Small intestine (tissue), 7 donors: ENCODE data around the gene ELAVL1. TPM values are rescaled to one million over a fixed set of nuclear protein-coding genes. Genes with fewer than 3 reads are reported as not detected.

Source experiments
- DNase-seq, 2 donors: peaks; one replicate each; pipeline versions ENCODE4 v3.0.0 to v3.0.0-alpha.2; 2013
- FAIRE-seq: peaks from 2 replicates; lab custom pipeline; 2012; peaks lifted over from hg19 to GRCh38; lab: Jason Lieb, UNC
- H3K27ac ChIP-seq, 3 donors: one replicate each; pipeline ENCODE4 v1.5.1; 2013; ENCODE audit warnings: low read length in 2 of 3, mild to moderate bottlenecking in 2 of 3, control low read depth in 1 of 3, inconsistent platforms in 1 of 3, low read depth in 1 of 3, moderate library complexity in 1 of 3
- H3K27me3 ChIP-seq, 3 donors: one replicate each; pipeline ENCODE4 v1.6.1; 2013; ENCODE audit warnings: low read length in 3 of 3, inconsistent platforms in 1 of 3; ENCODE audit not compliant: control insufficient read depth in 3 of 3, insufficient read depth in 3 of 3
- H3K36me3 ChIP-seq, 3 donors: one replicate each; pipeline ENCODE4 v1.6.1; 2013; ENCODE audit warnings: low read length in 3 of 3, inconsistent platforms in 1 of 3, low read depth in 1 of 3, mild to moderate bottlenecking in 1 of 3, moderate library complexity in 1 of 3; ENCODE audit not compliant: control insufficient read depth in 3 of 3, insufficient read depth in 2 of 3
- H3K4me1 ChIP-seq, 3 donors: one replicate each; pipeline ENCODE4 v1.6.1; 2013; ENCODE audit warnings: low read length in 2 of 3, inconsistent platforms in 1 of 3, low read depth in 1 of 3, mild to moderate bottlenecking in 1 of 3, moderate library complexity in 1 of 3; ENCODE audit not compliant: control insufficient read depth in 3 of 3, insufficient read depth in 2 of 3
- H3K4me3 ChIP-seq, 3 donors: one replicate each; pipeline ENCODE4 v1.5.1; 2013; ENCODE audit warnings: low read length in 3 of 3, control low read depth in 1 of 3, inconsistent platforms in 1 of 3, low read depth in 1 of 3, mild to moderate bottlenecking in 1 of 3, moderate library complexity in 1 of 3
- H3K9me3 ChIP-seq, 2 donors: one replicate each; pipeline ENCODE4 v1.6.1; 2013; ENCODE audit warnings: low read depth in 1 of 2, low read length in 1 of 2; ENCODE audit not compliant: control insufficient read depth in 2 of 2, insufficient read depth in 1 of 2
- WGBS, 3 donors: extraction: QIAGEN DNeasy Blood & Tissue Kit; methylation state at CpG; one replicate each; pipeline ENCODE4 v1.1.7; 2013; 5-methylcytosine and 5-hydroxymethylcytosine counted together
- polyA plus RNA-seq, 4 donors: library from polyadenylated mRNA; stranded (reverse) in 3 of 4; unstranded in 1 of 4; fragments of 200-250 nt in 3 of 4; fragments of 120-200 nt in 1 of 4; gene quantifications; one replicate each; pipeline versions ENCODE4 v1.2.1 to v1.2.3, GENCODE V29; 2013
- donor health status: healthy with polysubstance abuse.
- donor health status: control.
- donor health status: control.
- donor health status: Bipolar disorder and iron deficiency.
- donor health status: healthy.

Gene ELAVL1
- polyA plus RNA-seq, 4 donors, result 14.6 to 51.1 (median 26.4) TPM

DNA sequence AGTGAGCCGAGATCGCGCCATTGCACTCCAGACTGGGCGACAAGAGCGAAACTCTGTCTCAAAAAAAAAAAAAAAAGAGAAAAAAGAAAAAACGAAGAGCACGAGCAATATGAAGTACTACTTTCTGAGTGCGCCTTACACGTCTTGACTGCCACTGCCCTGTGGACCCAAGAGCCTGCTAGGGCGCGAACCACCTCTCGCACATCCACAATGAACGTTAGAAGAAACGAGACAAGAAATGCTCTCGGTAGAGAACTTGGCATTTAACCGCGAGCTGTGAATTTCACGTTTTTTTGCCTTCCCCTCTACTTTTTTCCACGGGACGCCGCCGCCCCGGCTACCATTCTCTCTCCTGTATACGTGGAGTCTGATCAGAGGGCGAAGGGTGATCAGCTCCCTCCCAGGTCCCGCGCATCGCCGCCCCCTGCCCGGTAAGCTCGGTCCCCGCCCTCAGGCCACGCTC, 62.4 kb downstream of the ELAVL1 start:
- peak overlapping the region; percentile 90 to 99 (median 95) for H3K27ac ChIP-seq
- DNase-seq, result no peak
- H3K9me3 ChIP-seq, result no peaks in the 10 kb centered on the region
- no peak for FAIRE-seq
- H3K4me1 ChIP-seq, result peaks cover 0 to 10% (median 8%) of the 10 kb centered on the region in 3 donors
- peak overlapping the region; percentile 68 to 91 (median 91) for H3K4me3 ChIP-seq
- WGBS, 3 donors, result 2 to 3% (median 2%) methylated on average over 33 of the region's 33 CpGs
- no peaks in the 10 kb centered on the region for H3K27me3 ChIP-seq
- peaks cover 3 to 30% (median 10%) of the 10 kb centered on the region in 3 donors for H3K36me3 ChIP-seq

DNA sequence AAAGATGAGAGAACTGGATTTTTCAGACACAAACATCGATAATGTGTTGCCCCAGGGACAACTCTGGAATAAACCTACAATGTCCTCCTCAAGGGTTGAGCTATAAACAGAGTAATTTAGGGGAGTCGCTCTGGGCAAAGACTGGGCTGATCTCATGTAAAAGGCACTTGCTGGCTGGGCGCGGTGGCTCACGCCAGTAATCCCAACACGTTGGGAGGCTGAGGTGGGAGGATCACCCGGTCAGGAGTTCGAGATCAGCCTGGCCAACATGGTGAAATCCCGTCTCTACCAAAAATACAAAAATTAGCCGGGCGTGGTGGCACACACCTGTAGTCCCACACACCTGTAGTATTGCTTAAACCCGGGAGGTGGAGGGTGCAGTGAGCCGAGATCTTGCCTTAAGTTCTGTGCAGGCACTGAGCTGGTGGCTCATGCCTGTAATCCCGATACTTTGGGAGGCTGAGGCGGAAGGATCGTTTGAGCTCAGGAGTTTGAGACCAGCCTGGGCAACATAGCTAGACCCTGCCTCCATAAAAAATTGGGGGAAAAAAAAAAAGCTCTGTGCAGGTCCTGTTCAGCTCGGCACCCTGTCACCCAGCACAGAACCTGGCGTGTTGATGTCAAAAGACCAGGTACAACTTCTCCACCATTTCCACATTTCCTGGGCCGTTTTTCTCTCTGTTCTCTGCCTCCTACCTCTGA, 63.4 kb downstream of the ELAVL1 start:
- peaks cover 0 to 10% (median 8%) of the 10 kb centered on the region in 3 donors for H3K4me1 ChIP-seq
- H3K36me3 ChIP-seq, result peaks cover 6 to 40% (median 10%) of the 10 kb centered on the region in 3 donors
- FAIRE-seq (no peak), DNase-seq (no peak)
- 78 to 87% (median 87%) methylated on average over 19 of the region's 19 CpGs for WGBS, 3 donors
- H3K27me3 ChIP-seq, result no peaks in the 10 kb centered on the region
- no peaks in the 10 kb centered on the region for H3K9me3 ChIP-seq
- H3K27ac ChIP-seq, result no peak overlapping the region
- peak overlapping the region in 2 of 3 donors; percentile 68 to 91 for H3K4me3 ChIP-seq

DNA sequence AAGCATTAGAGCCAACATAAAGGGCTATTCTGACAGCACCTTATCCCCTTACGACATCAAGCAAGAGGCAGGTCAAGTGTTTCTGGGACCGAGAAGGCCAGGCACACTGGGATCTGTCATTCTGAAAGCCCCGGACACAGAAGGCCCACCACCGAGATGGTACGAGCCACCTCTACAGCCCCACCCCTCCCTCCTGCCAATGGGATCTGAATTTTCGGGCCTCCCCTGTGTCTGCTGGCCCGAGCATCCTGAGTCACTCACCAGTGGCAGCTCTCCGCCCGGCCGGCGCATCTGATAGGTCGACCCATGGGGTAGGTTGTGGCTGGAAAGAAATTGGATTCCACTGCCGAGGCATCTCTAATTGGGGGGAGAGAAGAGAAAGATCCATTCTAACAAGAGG, 64.6 kb downstream of the ELAVL1 start:
- Histone ChIP-seq H3K27ac (no peak overlapping the region), H3K4me1 (peaks cover 0 to 10% (median 8%) of the 10 kb centered on the region in 3 donors), H3K27me3 (no peaks in the 10 kb centered on the region), H3K36me3 (peaks cover 6 to 51% (median 10%) of the 10 kb centered on the region in 3 donors), H3K4me3 (no peak overlapping the region), H3K9me3 (no peaks in the 10 kb centered on the region)
- FAIRE-seq (no peak), DNase-seq (no peak)
- WGBS, 3 donors, result 92 to 96% (median 93%) methylated on average over 13 of the region's 13 CpGs

DNA sequence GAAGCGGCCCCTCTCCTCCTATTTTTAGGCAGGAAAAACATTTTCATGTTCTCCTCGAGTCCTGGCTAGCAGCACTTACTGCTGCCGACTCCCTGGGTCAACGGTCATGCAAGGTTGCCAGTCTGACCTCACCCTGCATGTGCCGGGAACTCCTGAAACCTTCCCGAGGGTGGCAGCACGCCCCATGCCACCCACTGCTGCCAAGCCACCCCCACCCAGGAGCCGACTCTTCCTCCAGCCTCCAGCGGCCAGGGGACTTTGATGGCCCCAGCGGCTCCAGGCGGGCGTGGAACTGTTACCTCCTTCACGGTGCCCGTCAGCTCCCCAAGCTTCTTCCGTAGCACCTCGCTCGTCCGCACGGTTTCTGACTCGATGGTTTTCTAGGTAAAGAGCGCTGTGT, 70.7 kb downstream of the ELAVL1 start:
- DNase-seq (no peak), FAIRE-seq (no peak)
- H3K36me3 ChIP-seq, result peaks cover 8 to 87% (median 35%) of the 10 kb centered on the region in 3 donors
- 86 to 90% (median 86%) methylated on average over 21 of the region's 21 CpGs for WGBS, 3 donors
- H3K9me3 ChIP-seq, result no peaks in the 10 kb centered on the region
- H3K27ac ChIP-seq, result no peak overlapping the region
- no peaks in the 10 kb centered on the region for H3K4me1 ChIP-seq
- H3K27me3 ChIP-seq, result no peaks in the 10 kb centered on the region
- no peak overlapping the region for H3K4me3 ChIP-seq

DNA sequence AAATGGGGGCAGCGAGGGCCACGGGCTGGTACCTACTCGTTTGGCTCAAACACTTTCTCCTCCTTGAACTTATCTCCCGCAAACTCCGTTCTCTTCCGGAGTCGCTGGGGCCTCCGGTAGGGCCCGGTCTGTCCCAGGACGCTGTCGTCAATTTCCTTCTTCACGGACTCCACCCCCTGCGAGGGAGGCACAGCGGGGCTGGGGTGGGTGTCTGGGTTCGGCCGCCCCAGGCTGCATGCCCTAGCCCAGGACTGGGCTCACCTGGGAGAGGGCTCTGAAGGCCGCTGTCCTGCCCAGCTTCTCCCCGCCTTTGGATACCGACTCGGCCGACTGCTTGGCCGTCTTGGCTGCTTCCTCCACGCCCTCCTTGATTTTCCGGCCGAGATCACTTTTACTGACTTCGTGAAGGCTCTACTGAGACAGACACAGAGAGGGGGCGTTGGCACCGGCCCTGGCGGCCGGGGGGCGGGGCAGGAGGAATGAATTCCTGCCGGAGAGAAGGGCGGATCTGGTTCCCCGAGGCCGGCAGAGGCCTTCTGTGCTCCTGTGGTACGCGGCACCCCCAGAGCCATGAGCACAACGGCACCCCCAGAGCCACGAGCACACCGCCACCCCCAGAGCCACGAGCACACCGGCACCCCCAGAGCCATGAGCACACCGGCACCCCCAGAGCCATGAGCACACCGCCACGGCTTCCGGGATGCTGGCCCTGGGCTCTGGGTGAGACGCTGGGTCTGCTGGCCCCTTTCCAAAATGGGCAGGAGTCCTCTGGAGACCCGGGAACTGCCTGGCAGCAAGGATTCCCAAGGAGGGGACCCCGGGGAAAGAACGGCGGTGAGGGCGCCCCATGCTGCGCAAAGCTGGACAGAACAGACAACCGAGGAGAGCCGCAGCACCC, 71.4 kb downstream of the ELAVL1 start:
- 87 to 88% (median 87%) methylated on average over 53 to 55 of the region's 55 CpGs for WGBS, 3 donors
- H3K36me3 ChIP-seq, result peaks cover 5 to 90% (median 35%) of the 10 kb centered on the region in 3 donors
- FAIRE-seq, result no peak
- no peaks in the 10 kb centered on the region for H3K27me3 ChIP-seq
- no peak overlapping the region for H3K4me3 ChIP-seq
- no peaks in the 10 kb centered on the region for H3K9me3 ChIP-seq
- H3K4me1 ChIP-seq, result no peaks in the 10 kb centered on the region
- no peak overlapping the region for H3K27ac ChIP-seq
- DNase-seq, result no peak

DNA sequence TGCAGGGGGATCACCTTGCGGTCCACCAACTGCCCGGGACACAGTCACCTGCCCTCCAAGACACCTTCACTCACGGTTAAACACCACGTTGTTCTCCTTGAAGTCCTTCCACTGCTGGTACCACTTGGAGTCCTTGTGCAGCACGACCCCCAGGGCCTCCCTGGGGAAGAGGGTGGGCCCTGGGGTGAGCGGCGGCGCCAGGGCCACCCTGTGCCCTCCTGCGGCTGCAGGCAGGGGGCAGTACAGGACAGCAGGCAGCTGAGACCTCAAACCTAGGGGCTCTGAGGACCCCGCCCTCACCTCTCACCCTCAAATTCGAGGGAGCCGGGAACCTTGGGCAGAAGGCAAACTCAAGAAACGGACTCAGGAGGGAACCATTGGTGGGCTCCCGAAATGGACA, 72.0 kb downstream of the ELAVL1 start:
- Histone ChIP-seq H3K9me3 (no peaks in the 10 kb centered on the region), H3K27me3 (no peaks in the 10 kb centered on the region), H3K27ac (no peak overlapping the region), H3K36me3 (peaks cover 5 to 93% (median 35%) of the 10 kb centered on the region in 3 donors), H3K4me3 (no peak overlapping the region), H3K4me1 (no peaks in the 10 kb centered on the region)
- DNase-seq, result no peak
- WGBS, 3 donors, result 85 to 92% (median 86%) methylated on average over 14 of the region's 14 CpGs
- FAIRE-seq, result no peak

DNA sequence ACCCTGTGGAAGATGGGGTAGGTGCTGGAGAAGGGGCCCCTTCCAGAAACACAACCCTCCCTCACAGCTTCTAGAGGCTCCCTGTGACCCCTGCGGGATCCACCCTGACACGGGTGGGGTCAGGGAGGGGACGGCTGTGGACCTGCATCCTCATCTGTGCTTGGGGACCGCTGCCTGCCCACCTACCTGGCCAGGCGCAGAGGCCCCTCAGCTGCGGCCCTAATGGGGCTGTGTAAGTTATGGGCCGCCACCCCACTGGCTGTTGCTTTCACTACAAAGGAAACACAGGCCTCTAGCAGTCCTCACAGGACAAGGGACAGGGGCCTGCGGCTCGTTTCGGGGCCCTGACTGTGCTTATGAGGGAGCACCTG, 72.5 kb downstream of the ELAVL1 start:
- whole genome bisulfite sequencing, 3 donors, result 89 to 98% (median 93%) methylated on average over 10 of the region's 10 CpGs
- Histone ChIP-seq H3K4me1 (no peaks in the 10 kb centered on the region), H3K27ac (no peak overlapping the region), H3K27me3 (no peaks in the 10 kb centered on the region), H3K36me3 (peaks cover 5 to 96% (median 35%) of the 10 kb centered on the region in 3 donors), H3K4me3 (no peak overlapping the region), H3K9me3 (no peaks in the 10 kb centered on the region)
- no peak for DNase-seq
- FAIRE-seq, result no peak

DNA sequence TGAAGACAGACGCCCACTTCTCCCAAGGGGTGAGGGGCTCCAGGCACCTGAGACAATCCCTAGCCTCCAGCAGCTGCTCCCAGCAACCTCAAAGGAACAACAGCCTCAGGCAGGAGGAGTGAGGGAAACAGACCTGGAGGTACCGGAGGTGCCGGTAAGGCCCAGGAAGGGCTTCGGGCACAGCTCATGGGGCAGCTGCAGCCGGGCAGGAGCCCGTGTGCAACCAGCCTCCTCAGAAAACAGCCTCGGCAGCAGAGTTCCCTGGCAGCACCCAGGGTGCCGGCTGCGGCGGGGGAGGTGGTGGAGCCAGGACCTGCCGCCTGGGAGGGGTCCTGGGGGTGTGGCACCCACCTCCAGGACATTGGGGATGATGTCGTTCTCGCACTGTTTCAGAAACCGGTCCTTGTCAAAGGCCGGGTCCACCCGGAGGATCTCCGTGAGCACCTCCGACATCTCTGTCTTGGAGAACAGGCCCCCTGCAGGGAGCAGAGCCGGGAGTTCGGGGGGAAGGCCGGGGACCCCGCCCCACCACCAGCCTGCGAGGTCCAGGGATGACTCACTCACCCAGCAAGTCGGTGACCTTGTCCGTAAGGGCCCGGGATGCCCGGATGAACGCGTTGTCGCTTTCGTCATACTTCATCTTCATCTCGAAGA, 73.0 kb downstream of the ELAVL1 start:
- H3K27me3 ChIP-seq, result no peaks in the 10 kb centered on the region
- no peaks in the 10 kb centered on the region for H3K9me3 ChIP-seq
- H3K27ac ChIP-seq, result no peak overlapping the region
- 90 to 91% (median 91%) methylated on average over 30 to 32 of the region's 32 CpGs for WGBS, 3 donors
- H3K4me1 ChIP-seq, result no peaks in the 10 kb centered on the region
- H3K36me3 ChIP-seq, result peaks cover 5 to 96% (median 33%) of the 10 kb centered on the region in 3 donors
- FAIRE-seq, result no peak
- peak overlapping the region in 1 of 3 donors; percentile 3 for H3K4me3 ChIP-seq
- no peak for DNase-seq
